ENCODE results near the gene CEP131.

Gene CEP131

GRCh38 chr17:81191646-81192045, 31.1 kb downstream of the CEP131 start (continued):
- TF ChIP-seq ZNF280D (tag by site-specific recombination; IDR thresholded peaks at IDR 0.05) (no peak), ZNF677 (tag by site-specific recombination; IDR thresholded peaks at IDR 0.05) (no peak), ZNF670 (tag by site-specific recombination; IDR thresholded peaks at IDR 0.05; ENCODE audit: low read depth) (no peak)

- H3K9me3 ChIP-seq (ENCODE audit: control insufficient read depth, insufficient read depth, low read depth, low read length): no peaks in the 10 kb centered on the region
- CTCF ChIA-PET: interaction anchor here (1.6 to 2.0 kb wide), 2 partner anchors 10 to 49 kb away, joined by 10 to 12 read pairs; no protein-coding TSS in a partner anchor
- POLR2A ChIA-PET: interaction anchor here (0.5 to 1.5 kb wide), 2 partner anchors 11 to 197 kb away, joined by 3 to 4 read pairs; no protein-coding TSS in a partner anchor
Observed at GRCh38 chr17:81191116-81191515, 31.6 kb downstream of the CEP131 start.

GRCh38 chr17:81190591-81190990, 32.2 kb downstream of the CEP131 start:
- no peak for TF ChIP-seq ZNF530 (tag by site-specific recombination; IDR thresholded peaks at IDR 0.05; ENCODE audit: low read depth)
- TF ChIP-seq YY1 (tag by site-specific recombination; IDR thresholded peaks at IDR 0.05): no peak
- no peak for TF ChIP-seq ZBTB20 (tag by site-specific recombination; IDR thresholded peaks at IDR 0.05)
- TF ChIP-seq ZNF518A (tag by site-specific recombination; conservative IDR thresholded peaks at IDR 0.05; ENCODE audit: low read depth): no peak
- no peak for TF ChIP-seq ZNF521 (tag by site-specific recombination; IDR thresholded peaks at IDR 0.05)
- TF ChIP-seq MZF1 (tag by site-specific recombination; IDR thresholded peaks at IDR 0.05; ENCODE audit: borderline replicate concordance): no peak
- no peak for TF ChIP-seq ZNF350 (tag by site-specific recombination; IDR thresholded peaks at IDR 0.05)
- TF ChIP-seq ZNF830 (tag by site-specific recombination; IDR thresholded peaks at IDR 0.05; ENCODE audit: low read depth): no peak
- TF ChIP-seq ZNF645 (tag by site-specific recombination; IDR thresholded peaks at IDR 0.05): no peak
- no peak for TF ChIP-seq ZNF18 (tag by site-specific recombination; IDR thresholded peaks at IDR 0.05)
- no peak for TF ChIP-seq ZNF555 (tag by site-specific recombination; conservative IDR thresholded peaks at IDR 0.05)
- TF ChIP-seq ZNF239 (tag by site-specific recombination; IDR thresholded peaks at IDR 0.05): no peak
- TF ChIP-seq ZFHX2 (tag by site-specific recombination; conservative IDR thresholded peaks at IDR 0.05): peak; percentile 73
- TF ChIP-seq KLF16 (tag by site-specific recombination; IDR thresholded peaks at IDR 0.05): no peak
- TF ChIP-seq ZNF138 (tag by site-specific recombination; IDR thresholded peaks at IDR 0.05; ENCODE audit: borderline replicate concordance): no peak
- TF ChIP-seq EGR2 (tag by site-specific recombination; IDR thresholded peaks at IDR 0.05; ENCODE audit: low read depth): peak; percentile 75
- no peak for TF ChIP-seq ZNF626 (tag by site-specific recombination; IDR thresholded peaks at IDR 0.05)
- CTCF ChIA-PET: interaction anchor here (1.6 to 2.0 kb wide), 2 partner anchors 10 to 48 kb away, joined by 10 to 12 read pairs; no protein-coding TSS in a partner anchor
- POLR2A ChIA-PET: interaction anchor here (0.5 to 1.5 kb wide), 3 partner anchors 12 to 198 kb away, joined by 3 to 4 read pairs (median 3); partner anchors contain the start of genes NDUFAF8 and TEPSIN
- H3K4me3 ChIP-seq (ENCODE audit: low read depth, low read length): no peak overlapping the region
- H3K9me3 ChIP-seq (ENCODE audit: control insufficient read depth, insufficient read depth, low read depth, low read length): no peaks in the 10 kb centered on the region
- H3K4me1 ChIP-seq (ENCODE audit: control insufficient read depth, insufficient read depth, low read length): no peaks in the 10 kb centered on the region
- H3K27ac ChIP-seq (ENCODE audit: extremely low read depth, low read depth, low read length): no peak overlapping the region
- peaks cover 0 to 65% of the 10 kb centered on the region in 2 experiments; a peak in 1 of 3 replicates for H3K36me3 ChIP-seq (ENCODE audit: control insufficient read depth in 2 of 2, insufficient read depth in 1 of 2, low read length in 2 of 2)

More at GRCh38 chr17:81191116-81191515, 31.6 kb downstream of the CEP131 start:
- no peaks in the 10 kb centered on the region for H3K4me1 ChIP-seq (ENCODE audit: control insufficient read depth, insufficient read depth, low read length)
- H3K36me3 ChIP-seq (ENCODE audit: control insufficient read depth in 2 of 2, insufficient read depth in 1 of 2, low read length in 2 of 2): peaks cover 0 to 70% of the 10 kb centered on the region in 2 experiments; a peak in 1 of 3 replicates
- no peak overlapping the region for H3K4me3 ChIP-seq (ENCODE audit: low read depth, low read length)
- H3K27ac ChIP-seq (ENCODE audit: extremely low read depth, low read depth, low read length): no peak overlapping the region
- TF ChIP-seq ZNF423 (tag by site-specific recombination; IDR thresholded peaks at IDR 0.05): no peak
- no peak for TF ChIP-seq ZNF843 (tag by site-specific recombination; IDR thresholded peaks at IDR 0.05)
- TF ChIP-seq ZNF341 (tag by site-specific recombination; IDR thresholded peaks at IDR 0.05; ENCODE audit: low read depth): no peak
- 0 out of 2 replicates have a peak, but pooled peaks have one; percentile 2 for TF ChIP-seq GLIS2 (tag by site-specific recombination; IDR thresholded peaks at IDR 0.05)
